ENCODE results near the gene GAS6. TPM values are rescaled to one million over a fixed set of nuclear protein-coding genes. Genes with fewer than 3 reads are reported as not detected.

The GAS6 gene
- total RNA-seq, 1 experiment from 2014 or later = 28.1 TPM

GRCh38 chr13:113770937-113771336 is 92.9 kb downstream of the GAS6 start:
- in situ Hi-C loops (cut with HindIII; ENCODE audit: low pct_unique_long_range_greater_than_20kb, low sequenced_read_pairs) = no loop called here
- H3K4me1 ChIP-seq (ENCODE audit: control insufficient read depth, insufficient read depth, low read length) = peaks cover 3% of the 10 kb centered on the region; the same call in 1 of the 2 replicates
- intact Hi-C loops (cut with micrococcal nuclease; ENCODE audit: unreplicated experiment) = no loop called here
- ATAC-seq = no peak
- no TSS peak for BruUV-seq (replicated peaks)
- TF ChIP-seq, protein P1, sequence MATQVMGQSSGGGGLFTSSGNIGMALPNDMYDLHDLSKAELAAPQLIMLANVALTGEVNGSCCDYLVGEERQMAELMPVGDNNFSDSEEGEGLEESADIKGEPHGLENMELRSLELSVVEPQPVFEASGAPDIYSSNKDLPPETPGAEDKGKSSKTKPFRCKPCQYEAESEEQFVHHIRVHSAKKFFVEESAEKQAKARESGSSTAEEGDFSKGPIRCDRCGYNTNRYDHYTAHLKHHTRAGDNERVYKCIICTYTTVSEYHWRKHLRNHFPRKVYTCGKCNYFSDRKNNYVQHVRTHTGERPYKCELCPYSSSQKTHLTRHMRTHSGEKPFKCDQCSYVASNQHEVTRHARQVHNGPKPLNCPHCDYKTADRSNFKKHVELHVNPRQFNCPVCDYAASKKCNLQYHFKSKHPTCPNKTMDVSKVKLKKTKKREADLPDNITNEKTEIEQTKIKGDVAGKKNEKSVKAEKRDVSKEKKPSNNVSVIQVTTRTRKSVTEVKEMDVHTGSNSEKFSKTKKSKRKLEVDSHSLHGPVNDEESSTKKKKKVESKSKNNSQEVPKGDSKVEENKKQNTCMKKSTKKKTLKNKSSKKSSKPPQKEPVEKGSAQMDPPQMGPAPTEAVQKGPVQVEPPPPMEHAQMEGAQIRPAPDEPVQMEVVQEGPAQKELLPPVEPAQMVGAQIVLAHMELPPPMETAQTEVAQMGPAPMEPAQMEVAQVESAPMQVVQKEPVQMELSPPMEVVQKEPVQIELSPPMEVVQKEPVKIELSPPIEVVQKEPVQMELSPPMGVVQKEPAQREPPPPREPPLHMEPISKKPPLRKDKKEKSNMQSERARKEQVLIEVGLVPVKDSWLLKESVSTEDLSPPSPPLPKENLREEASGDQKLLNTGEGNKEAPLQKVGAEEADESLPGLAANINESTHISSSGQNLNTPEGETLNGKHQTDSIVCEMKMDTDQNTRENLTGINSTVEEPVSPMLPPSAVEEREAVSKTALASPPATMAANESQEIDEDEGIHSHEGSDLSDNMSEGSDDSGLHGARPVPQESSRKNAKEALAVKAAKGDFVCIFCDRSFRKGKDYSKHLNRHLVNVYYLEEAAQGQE (IDR thresholded peaks at IDR 0.05; ENCODE audit: insufficient read depth in 1 of 2, low read depth in 2 of 2, low read length in 1 of 2) = no peak
- TF ChIP-seq TCF7L2 (IDR thresholded peaks at IDR 0.05; ENCODE audit: low read depth, low read length) (no peak), SIN3A (IDR thresholded peaks at IDR 0.05; ENCODE audit: borderline replicate concordance, insufficient read depth, low read depth, low read length) (no peak), CTCF (IDR thresholded peaks at IDR 0.05) (no peak), POLR2AphosphoS5 (IDR thresholded peaks at IDR 0.05; ENCODE audit: low read depth, low read length) (no peak)
- DNase-seq (ENCODE audit: low read depth, low spot score) = no peak
- no peaks in the 10 kb centered on the region for H3K36me3 ChIP-seq (ENCODE audit: control insufficient read depth, insufficient read depth, low read length)
- no peaks in the 10 kb centered on the region for H3K27me3 ChIP-seq (ENCODE audit: control insufficient read depth, insufficient read depth, low read length)
- CTCF ChIA-PET = no interaction called here
- no peak overlapping the region for H3K27ac ChIP-seq (ENCODE audit: low read length)
- peaks cover 2% of the 10 kb centered on the region; the same call in 1 of the 2 replicates for H3K9me3 ChIP-seq (ENCODE audit: control insufficient read depth, insufficient read depth, low read depth, low read length)
- POLR2A ChIA-PET = no interaction called here
- no peak overlapping the region for H3K4me3 ChIP-seq (ENCODE audit: low read depth in 2 of 2, low read length in 2 of 2)

Other genes with a start within 250 kb of the GAS6 start
- gene ATP4B, start 205.9 kb downstream of the GAS6 start, total RNA-seq (2021; ENCODE audit: unreplicated experiment) = not detected
- 1.8 TPM for gene GRK1, start 196.9 kb downstream of the GAS6 start, total RNA-seq (2021; ENCODE audit: unreplicated experiment)
- 26.3 TPM for gene TMEM255B, start 104.8 kb downstream of the GAS6 start, total RNA-seq (2021; ENCODE audit: unreplicated experiment)
- gene C13orf46, start 110.0 kb upstream of the GAS6 start, total RNA-seq (2021; ENCODE audit: unreplicated experiment) = 2.6 TPM